Measurements from ENCODE around the gene RAB39B. TPM values are rescaled to one million over a fixed set of nuclear protein-coding genes. Genes with fewer than 3 reads are reported as not detected.

The RAB39B gene
- total RNA-seq, 1 donor from 2014 or later: 11.6 TPM

DNA sequence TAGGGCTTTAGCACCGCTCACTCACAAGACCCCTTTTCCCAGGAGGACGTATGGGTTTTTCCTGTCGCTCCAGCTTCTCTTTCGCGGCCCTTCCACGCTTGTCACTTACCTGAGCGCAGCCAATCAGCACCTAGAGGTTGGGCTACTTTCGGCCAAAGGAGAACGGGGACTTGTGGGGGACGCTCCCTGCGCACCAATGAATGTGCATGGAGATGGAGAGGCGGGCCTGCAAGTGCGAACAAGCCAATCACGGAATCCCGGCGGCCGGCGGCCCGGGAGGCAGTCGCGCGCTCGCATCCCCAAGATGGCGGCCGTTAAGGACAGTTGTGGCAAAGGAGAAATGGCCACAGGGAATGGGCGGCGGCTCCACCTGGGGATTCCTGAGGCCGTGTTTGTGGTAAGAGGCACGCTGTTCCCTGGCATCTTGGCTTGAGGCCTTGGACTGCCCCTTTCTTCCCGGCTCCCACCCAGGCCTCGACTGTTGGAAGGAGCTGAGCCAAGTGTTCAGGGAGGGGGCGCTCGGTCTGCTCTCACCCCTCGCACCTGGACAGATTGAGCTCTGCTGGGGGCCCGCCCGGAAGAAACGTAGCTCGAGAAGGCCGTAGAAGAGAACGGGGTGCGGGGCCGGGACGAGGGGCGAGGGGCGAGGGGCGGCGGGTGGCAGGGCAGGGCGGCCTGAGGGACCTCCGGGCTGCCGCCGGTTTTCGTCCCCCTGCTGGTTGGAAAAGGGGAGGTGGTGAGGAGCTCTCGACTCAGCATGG, 47.9 kb downstream of the RAB39B start, which contains the start of gene VBP1:
VBP1 (plus strand) TSS at position 282 of the 761 bp plus-strand sequence; CDS start at position 305, 23 bp downstream.
- intact Hi-C loops (cut with micrococcal nuclease): loop anchor here (1.0 to 2.0 kb wide), 8 partner anchors 27 to 664 kb away; partner anchors contain the start of genes BRCC3, CMC4, FUNDC2 and MTCP1

DNA sequence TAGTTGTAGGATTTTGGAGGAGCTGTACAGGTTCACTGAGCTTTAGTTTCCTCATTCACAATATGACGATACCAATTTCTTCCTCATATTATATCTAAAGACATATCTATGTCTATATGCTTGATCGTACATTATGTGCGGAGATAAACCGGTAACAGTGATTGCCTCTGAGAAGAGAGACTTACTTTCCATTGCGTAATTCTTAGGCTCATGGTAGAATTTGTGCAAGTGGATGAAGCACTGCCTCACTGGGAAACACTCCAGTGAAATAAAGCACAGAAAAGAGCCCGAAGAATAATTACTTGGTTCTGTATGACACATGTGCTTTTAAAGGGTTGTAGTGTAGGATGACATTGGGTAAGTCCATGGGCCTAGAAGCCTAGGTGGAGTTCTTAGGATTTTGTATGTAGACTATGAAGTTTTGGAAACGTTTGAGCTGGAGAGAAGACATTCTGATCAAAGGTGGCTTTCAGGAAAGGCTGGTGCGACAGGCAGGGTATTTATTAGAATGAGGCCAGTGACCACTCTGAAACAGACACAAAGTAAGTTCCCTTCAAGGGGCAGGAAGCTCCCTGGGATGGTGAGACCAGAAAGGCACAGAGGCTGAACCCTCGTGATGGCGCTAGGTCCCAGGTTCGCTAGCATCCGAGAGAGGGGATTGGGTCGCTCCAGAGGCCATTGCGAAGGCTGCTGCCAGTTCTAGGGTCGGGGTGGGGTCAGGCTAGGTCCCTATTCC, 48.7 kb downstream of the RAB39B start:
- intact Hi-C loops (cut with micrococcal nuclease): loop anchor here (1.0 to 2.0 kb wide), 8 partner anchors 26 to 665 kb away; partner anchors contain the start of genes BRCC3, CMC4, FUNDC2 and MTCP1

DNA sequence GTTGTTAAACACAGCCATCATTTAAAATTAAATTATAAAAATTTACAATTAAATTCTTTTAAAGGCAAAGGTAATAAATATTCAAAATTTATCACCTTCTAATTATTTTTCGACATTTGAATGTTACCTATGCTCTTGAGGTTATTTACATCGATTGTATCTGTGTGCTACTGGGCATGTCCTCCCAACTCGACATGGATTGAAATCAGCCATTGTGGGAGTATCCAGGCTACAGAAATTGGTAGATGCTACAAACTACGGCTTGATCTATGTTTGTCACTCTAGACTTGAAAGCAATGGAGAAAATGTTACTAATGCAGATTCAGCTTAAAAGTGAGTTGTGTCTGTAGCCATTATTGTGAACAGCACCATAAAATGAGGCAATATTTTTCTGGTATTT, 50.6 kb downstream of the RAB39B start:
- intact Hi-C loops (cut with micrococcal nuclease): no loop called here

DNA sequence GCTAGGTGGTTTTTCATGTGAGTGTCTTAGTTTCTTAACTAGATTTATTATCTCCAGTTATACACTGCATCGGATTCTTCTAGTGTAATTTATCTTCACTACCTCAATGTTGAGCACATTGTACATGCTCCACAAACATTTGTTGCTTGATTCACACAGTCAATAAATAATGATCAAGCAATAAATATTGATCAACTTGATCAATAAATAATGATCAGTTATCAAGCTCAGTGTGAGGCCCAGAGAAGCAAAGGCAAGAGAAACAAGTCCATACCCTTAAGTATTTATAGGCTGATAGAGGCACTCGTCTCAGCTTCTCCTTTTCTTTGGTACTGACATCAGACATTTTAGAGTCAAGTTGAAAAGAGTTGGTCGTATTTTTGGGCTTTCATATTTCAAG, 53.1 kb downstream of the RAB39B start:
- intact Hi-C loops (cut with micrococcal nuclease): no loop called here

Other genes with a start within 250 kb of the RAB39B start
- gene F8, start 241.8 kb downstream of the RAB39B start, total RNA-seq: 3.9 and 4.6 TPM in 2 replicates
- 44.2 and 46.8 TPM in 2 replicates for gene FUNDC2, start 237.6 kb downstream of the RAB39B start, total RNA-seq
- gene CMC4, start 193.4 kb downstream of the RAB39B start, total RNA-seq: 1.3 and 3.1 TPM in 2 replicates
- 13.5 and 20.3 TPM in 2 replicates for gene MTCP1, start 193.4 kb downstream of the RAB39B start, total RNA-seq
- 29.0 and 30.8 TPM in 2 replicates for gene BRCC3, start 193.0 kb downstream of the RAB39B start, total RNA-seq
- gene VBP1, start 48.0 kb downstream of the RAB39B start, total RNA-seq: 62.7 and 68.8 TPM in 2 replicates
- gene CLIC2, start 70.1 kb upstream of the RAB39B start, total RNA-seq: 0.83 and 1.0 TPM in 2 replicates
- gene F8A2, start 117.6 kb upstream of the RAB39B start, total RNA-seq: not detected in 2 replicates
- gene F8A3, start 194.1 kb upstream of the RAB39B start, total RNA-seq: 25.8 and 28.8 TPM in 2 replicates

Measured in T-helper 1 cell treated with Interleukin-12 subunit alpha and Interleukin-12 subunit beta and Interleukin-4 antibody, amounts not matched to agents 30 ng/mL and 1 ng/mL, for 36 hours (primary cell).